Tibial artery (tissue), 4 donors: ENCODE data around the gene ARL14.

Source experiments
- DNase-seq, 2 donors: peaks; one replicate each; pipeline ENCODE4 v3.0.0-alpha.2; 2019
- H3K27ac ChIP-seq, 2 donors: fragments of 200-600 bp; sonication (generic) in 1 of 2; 1 replicate in 1 of 2; 2 replicates in 1 of 2; pipeline ENCODE4 v1.5.1; 2018 to 2019; ENCODE audit warnings: mild to moderate bottlenecking in 1 of 2
- H3K27me3 ChIP-seq, 2 donors: fragments of 200-600 bp; sonication (generic) in 1 of 2; one replicate each; pipeline versions ENCODE4 v1.5.1 to v1.6.0; 2016 to 2019
- H3K36me3 ChIP-seq, 3 donors: fragments of 200-600 bp; sonication (generic) in 2 of 3; one replicate each; pipeline ENCODE4 v1.5.1; 2016 to 2019; ENCODE audit warnings: mild to moderate bottlenecking in 2 of 3
- H3K4me1 ChIP-seq, 4 donors: fragments of 200-600 bp; sonication (generic) in 2 of 4; 1 replicate in 3 of 4; 2 replicates in 1 of 4; pipeline ENCODE4 v1.5.1; 2016 to 2019
- H3K4me3 ChIP-seq, 2 donors: fragments of 200-600 bp; sonication (generic) in 1 of 2; 1 replicate in 1 of 2; 2 replicates in 1 of 2; pipeline ENCODE4 v1.5.1; 2018 to 2019; ENCODE audit warnings: mild to moderate bottlenecking in 2 of 2
- H3K9me3 ChIP-seq, 3 donors: fragments of 200-600 bp; sonication (generic) in 1 of 3; one replicate each; pipeline ENCODE4 v1.5.1; 2016 to 2019
- intact Hi-C: fragments of 100-400 bp; cut with DNase I; formaldehyde crosslinking; loops from one replicate; pipeline ENCODE4 v1.15.0; 2023; ENCODE audit warnings: low total_unique reads
- TF ChIP-seq, protein P1 (sequence below), 2 experiments: fragments of 200-600 bp in 1 of 2; fragments of 450-650 bp in 1 of 2; IDR thresholded peaks; one replicate each; pipeline ENCODE4 v1.5.1; 2017 to 2019; ENCODE audit warnings: antibody characterized with exemption in 2 of 2, mild to moderate bottlenecking in 1 of 2, moderate library complexity in 1 of 2

Gene ARL14

DNA sequence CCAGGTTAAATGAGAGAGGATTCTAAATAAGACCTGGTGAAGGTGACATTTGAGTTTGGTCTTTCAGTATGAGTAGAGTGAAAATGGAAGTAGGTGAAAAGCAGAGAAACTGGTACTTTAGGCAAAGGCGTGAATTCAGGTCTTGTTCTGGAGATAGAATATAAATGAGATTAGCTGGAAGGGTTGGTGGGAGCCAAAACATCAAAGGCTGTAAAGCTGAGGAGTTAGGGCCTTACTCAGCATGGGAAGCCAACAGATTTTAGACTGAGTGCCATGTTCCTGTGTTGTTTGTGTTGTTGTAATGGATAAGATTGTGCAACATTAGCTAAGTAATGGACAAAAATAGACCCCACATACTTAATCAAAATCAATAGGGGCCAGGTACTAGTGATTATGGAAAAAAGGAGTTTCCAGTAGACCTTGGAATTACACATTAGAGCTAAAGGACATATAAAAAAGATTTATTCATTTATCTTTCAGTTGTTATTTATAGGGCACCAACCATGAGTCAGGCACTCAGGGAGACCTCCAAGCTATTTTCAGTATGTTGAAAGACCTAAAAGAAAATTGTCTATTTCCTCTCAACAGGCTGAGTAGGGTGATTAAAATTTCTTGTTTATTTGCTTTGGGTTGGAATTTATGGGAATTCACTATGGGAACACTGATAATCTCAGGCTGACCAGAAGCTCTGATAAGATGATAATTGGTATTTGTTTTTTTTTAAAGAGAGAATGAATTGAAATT, 20.8 kb downstream of the ARL14 start:
- no peak for DNase-seq
- Histone ChIP-seq H3K4me3 (no peak overlapping the region), H3K9me3 (no peaks in the 10 kb centered on the region), H3K27me3 (no peaks in the 10 kb centered on the region), H3K36me3 (no peaks in the 10 kb centered on the region), H3K27ac (no peak overlapping the region), H3K4me1 (peaks cover 0 to 11% (median 0%) of the 10 kb centered on the region in 4 donors)
- intact Hi-C loops = no loop called here
- TF ChIP-seq, protein P1, sequence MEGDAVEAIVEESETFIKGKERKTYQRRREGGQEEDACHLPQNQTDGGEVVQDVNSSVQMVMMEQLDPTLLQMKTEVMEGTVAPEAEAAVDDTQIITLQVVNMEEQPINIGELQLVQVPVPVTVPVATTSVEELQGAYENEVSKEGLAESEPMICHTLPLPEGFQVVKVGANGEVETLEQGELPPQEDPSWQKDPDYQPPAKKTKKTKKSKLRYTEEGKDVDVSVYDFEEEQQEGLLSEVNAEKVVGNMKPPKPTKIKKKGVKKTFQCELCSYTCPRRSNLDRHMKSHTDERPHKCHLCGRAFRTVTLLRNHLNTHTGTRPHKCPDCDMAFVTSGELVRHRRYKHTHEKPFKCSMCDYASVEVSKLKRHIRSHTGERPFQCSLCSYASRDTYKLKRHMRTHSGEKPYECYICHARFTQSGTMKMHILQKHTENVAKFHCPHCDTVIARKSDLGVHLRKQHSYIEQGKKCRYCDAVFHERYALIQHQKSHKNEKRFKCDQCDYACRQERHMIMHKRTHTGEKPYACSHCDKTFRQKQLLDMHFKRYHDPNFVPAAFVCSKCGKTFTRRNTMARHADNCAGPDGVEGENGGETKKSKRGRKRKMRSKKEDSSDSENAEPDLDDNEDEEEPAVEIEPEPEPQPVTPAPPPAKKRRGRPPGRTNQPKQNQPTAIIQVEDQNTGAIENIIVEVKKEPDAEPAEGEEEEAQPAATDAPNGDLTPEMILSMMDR (IDR thresholded peaks at IDR 0.05) = no peak

DNA sequence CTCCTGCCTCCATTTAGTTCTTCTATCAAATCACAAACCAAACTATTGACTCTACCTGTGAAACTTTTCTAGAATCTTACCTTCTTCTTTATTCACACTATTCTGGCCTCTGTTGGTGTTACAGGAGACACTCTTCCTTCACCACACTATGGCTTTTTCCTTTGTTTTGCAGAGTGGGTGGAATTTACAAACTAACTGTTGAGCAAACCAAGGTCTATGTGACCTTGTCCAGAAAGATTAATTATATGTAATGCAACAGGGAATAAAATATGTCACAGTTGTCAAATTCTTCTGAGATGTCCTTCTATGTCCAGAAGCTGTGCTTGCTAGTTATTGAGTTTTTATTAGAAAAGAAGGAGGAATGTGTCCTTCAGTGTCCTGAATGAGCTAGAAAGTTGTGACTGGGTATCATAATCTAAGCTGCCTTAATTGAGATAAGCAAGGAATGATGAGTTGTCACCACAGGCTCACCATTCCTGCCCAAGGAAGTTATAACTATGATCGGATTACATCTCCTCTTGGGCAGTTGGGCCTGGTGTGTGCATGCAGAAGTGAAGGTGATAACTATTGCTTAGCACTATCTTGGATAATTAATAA, 21.7 kb downstream of the ARL14 start:
- intact Hi-C loops = no loop called here
- Histone ChIP-seq H3K27ac (no peak overlapping the region), H3K36me3 (no peaks in the 10 kb centered on the region), H3K4me3 (no peak overlapping the region), H3K4me1 (peaks cover 0 to 11% (median 0%) of the 10 kb centered on the region in 4 donors), H3K27me3 (no peaks in the 10 kb centered on the region), H3K9me3 (no peaks in the 10 kb centered on the region)
- DNase-seq = no peak
- TF ChIP-seq, protein P1 (IDR thresholded peaks at IDR 0.05) = no peak

DNA sequence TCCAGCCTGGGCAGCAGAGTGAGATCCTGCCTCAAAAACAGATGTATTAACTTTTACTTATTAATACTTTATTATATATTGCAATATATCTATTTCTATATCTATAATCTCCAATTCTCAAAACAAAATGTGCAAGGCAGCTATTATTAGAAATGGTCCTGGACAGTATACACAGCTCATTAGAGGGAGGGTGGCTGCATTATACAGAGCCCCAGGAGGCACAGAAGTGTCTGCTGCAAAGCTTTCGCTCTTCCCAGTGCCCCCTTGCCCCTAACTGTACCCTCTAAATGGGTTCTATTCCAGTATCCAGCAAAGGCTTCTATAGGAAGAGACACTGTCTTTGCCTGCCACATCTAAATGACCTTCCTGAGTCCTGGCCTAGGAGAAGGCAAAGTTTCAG, 24.5 kb downstream of the ARL14 start:
- DNase-seq = no peak
- TF ChIP-seq, protein P1 (IDR thresholded peaks at IDR 0.05) = no peak
- H3K27ac ChIP-seq = no peak overlapping the region
- intact Hi-C loops = no loop called here
- no peak overlapping the region for H3K4me3 ChIP-seq
- H3K27me3 ChIP-seq = no peaks in the 10 kb centered on the region
- peaks cover 0 to 11% (median 0%) of the 10 kb centered on the region in 4 donors for H3K4me1 ChIP-seq
- no peaks in the 10 kb centered on the region for H3K36me3 ChIP-seq
- H3K9me3 ChIP-seq = no peaks in the 10 kb centered on the region

DNA sequence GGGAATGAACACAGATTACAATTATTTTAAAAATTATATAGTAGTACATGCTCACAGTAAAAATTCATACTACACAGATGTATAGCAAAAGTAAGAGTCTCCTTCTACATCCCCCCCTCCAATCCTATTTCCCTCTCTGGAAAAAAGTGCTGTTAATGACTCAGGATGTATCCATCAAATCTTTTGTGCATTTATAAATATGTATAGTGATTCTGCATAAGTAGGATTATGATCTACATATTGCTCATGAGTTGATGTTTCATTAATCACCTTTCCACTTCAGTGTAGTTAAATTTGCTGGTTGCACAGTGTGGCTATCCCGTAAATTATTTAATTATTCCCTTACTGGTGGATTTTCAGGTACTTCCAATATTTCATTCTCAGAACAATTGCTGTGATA, 25.3 kb downstream of the ARL14 start:
- intact Hi-C loops = no loop called here

DNA sequence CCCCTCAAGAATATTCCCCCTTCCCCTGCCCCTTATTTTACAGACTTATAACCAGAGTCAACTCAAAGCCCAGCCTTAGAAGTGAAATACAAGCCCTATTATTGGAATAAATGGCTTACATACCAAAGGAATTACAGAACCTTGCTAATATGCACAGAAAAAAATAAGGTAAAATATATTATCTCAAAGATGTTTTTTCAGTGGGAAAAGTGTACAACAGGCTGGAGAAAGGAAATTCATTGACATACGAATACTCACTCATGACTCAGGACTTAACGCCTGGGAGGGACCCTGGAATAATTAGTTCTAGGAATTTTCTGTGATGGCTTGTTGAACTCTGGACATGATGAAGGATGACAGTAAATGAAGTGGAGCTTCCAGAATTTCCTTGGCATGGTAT, 27.0 kb downstream of the ARL14 start:
- H3K9me3 ChIP-seq = no peaks in the 10 kb centered on the region

More for the DNA sequence above, 25.3 kb downstream of the ARL14 start:
- TF ChIP-seq, protein P1 (IDR thresholded peaks at IDR 0.05) = no peak
- Histone ChIP-seq H3K27me3 (peaks cover 0 to 3% of the 10 kb centered on the region in 2 donors), H3K4me1 (peaks cover 0 to 11% (median 0%) of the 10 kb centered on the region in 4 donors), H3K36me3 (no peaks in the 10 kb centered on the region), H3K9me3 (no peaks in the 10 kb centered on the region), H3K4me3 (no peak overlapping the region), H3K27ac (no peak overlapping the region)
- DNase-seq = no peak

More for the DNA sequence above, 27.0 kb downstream of the ARL14 start:
- Histone ChIP-seq H3K27ac (no peak overlapping the region), H3K4me3 (no peak overlapping the region), H3K36me3 (no peaks in the 10 kb centered on the region), H3K4me1 (peaks cover 0 to 5% (median 0%) of the 10 kb centered on the region in 4 donors), H3K27me3 (peaks cover 0 to 3% of the 10 kb centered on the region in 2 donors)
- DNase-seq = no peak
- intact Hi-C loops = no loop called here
- TF ChIP-seq, protein P1 (IDR thresholded peaks at IDR 0.05) = no peak
